Astrocyte (in vitro differentiated cells and primary cell): Measurements from ENCODE around the gene SLC35G1.

Source experiments
- CTCF ChIP-seq: IDR thresholded peaks from 2 replicates; pipeline ENCODE4 v1.5.1; 2011; ENCODE audit warnings: low read depth, mild to moderate bottlenecking, inconsistent platforms, low read length, moderate library complexity; ENCODE audit not compliant: insufficient read depth
- EZH2 ChIP-seq: IDR thresholded peaks from 2 replicates; pipeline ENCODE4 v1.6.1; 2012; ENCODE audit warnings: mild to moderate bottlenecking, low read length, inconsistent platforms; ENCODE audit not compliant: insufficient read depth

GRCh38 chr10:93899109-93899508, 5.3 kb downstream of the SLC35G1 start:
- TF ChIP-seq CTCF (no peak), EZH2 (no peak)
